Measurements from ENCODE around the gene DIP2A.
"Not testable (repeated sequence)": the region's sequence is repeated elsewhere in the genome, so short reads cannot be mapped to it uniquely, and the experiment has no call there.

The DIP2A gene

DNA sequence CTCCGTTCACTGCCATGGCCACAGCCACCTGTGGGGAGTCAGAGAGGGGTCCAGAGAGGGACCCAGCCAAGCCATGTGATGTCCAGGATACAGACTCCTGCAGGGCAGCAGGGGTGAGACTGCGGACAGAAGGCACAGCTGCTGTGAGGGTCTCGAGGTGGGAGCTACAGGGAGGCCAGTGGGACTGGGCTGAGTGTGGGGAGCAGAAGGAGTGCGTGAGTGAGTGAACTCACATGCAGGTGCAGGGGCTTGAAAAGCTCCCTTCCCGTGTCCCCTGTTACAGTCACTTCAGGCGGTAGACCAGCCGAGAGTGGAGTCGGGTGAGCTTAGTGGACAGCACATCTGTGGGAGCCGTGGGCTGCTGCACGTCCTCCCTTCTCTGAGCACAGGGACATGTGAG lies 103.8 kb downstream of the DIP2A start:
- no peaks in the 10 kb centered on the region for H3K4me1 ChIP-seq (ENCODE audit: insufficient read depth, low read length)
- H3K9ac ChIP-seq (ENCODE audit: low read depth, low read length), result no peak overlapping the region
- H3K36me3 ChIP-seq (ENCODE audit: insufficient read depth, low read length), result peaks cover 8% of the 10 kb centered on the region
- no peaks in the 10 kb centered on the region for H3K9me3 ChIP-seq (ENCODE audit: control insufficient read depth, insufficient read depth, low read length)

DNA sequence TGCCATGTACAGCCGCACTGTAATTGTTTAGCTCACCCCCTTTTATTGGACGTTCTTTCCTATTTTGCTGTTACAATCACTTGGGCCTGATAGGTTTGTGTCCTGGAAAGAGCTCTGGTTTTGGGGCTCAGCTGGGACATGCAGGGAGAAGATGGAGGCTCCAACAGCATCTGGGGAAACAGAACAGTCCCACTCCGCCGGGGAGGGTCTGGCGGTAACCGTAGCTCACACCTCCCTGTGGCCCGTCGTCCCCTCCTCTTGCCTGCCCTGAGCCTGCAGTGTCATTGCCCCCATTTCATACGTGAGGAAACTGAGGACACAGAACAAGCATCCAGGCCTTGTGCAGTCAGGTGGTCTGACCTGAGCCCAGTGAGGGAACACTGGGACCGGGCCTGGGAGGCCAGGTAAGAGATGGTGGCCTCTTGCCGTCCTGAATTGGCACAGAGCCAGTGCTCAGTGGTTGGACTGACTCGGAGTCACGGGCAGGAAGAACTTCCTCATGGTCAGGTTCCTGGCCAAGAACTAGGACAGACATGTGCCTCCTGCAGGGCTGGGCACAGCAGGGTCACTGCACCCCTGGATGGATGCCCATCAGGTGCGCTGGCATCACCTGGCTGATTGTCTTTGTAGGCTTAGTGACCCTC lies 104.4 kb downstream of the DIP2A start:
- H3K36me3 ChIP-seq (ENCODE audit: insufficient read depth, low read length), result peaks cover 8% of the 10 kb centered on the region

DNA sequence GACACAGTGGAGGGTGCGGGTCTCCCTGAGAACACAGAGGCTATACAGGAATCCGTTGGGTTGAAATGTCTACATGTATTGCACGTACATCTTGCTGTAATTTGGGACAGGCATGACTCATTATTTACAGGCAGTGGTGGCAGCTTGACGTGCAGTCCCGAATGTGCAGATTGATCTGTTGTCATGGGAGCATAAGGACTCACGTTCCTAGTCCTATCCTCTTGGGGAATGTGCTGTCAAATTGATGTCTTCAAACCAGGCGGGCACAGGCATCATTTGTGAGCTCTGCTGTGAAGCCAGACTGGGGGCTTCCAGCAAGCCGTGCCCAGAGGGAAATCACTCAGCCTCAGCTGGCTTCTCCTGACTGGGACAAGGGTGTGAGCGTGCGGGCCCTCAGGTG lies 105.7 kb downstream of the DIP2A start:
- no peak overlapping the region for H3K9ac ChIP-seq (ENCODE audit: low read depth, low read length)
- peaks cover 8% of the 10 kb centered on the region for H3K36me3 ChIP-seq (ENCODE audit: insufficient read depth, low read length)
- H3K4me1 ChIP-seq (ENCODE audit: insufficient read depth, low read length), result no peaks in the 10 kb centered on the region
- no peaks in the 10 kb centered on the region for H3K9me3 ChIP-seq (ENCODE audit: control insufficient read depth, insufficient read depth, low read length)

More for the DNA sequence above, 104.4 kb downstream of the DIP2A start:
- Histone ChIP-seq H3K9me3 (ENCODE audit: control insufficient read depth, insufficient read depth, low read length) (no peaks in the 10 kb centered on the region), H3K9ac (ENCODE audit: low read depth, low read length) (no peak overlapping the region), H3K4me1 (ENCODE audit: insufficient read depth, low read length) (no peaks in the 10 kb centered on the region)

DNA sequence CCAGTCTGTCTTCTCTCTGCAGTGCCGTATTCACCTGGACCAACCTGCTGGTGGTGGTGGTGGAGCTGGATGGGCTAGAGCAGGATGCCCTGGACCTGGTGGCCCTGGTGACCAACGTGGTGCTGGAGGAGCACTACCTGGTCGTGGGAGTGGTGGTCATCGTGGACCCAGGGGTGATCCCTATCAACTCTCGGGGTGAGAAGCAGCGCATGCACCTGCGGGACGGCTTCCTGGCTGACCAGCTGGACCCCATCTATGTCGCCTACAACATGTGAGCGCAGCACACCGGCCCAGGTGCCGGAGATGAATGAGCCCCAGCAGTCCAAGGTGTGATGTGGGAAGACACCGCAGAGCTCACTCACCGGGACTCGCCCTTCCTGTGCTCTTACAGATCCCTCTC lies 108.7 kb downstream of the DIP2A start:
- no peak overlapping the region for H3K9ac ChIP-seq (ENCODE audit: low read depth, low read length)
- peaks cover 9% of the 10 kb centered on the region for H3K36me3 ChIP-seq (ENCODE audit: insufficient read depth, low read length)
- H3K4me1 ChIP-seq (ENCODE audit: insufficient read depth, low read length), result no peaks in the 10 kb centered on the region

DNA sequence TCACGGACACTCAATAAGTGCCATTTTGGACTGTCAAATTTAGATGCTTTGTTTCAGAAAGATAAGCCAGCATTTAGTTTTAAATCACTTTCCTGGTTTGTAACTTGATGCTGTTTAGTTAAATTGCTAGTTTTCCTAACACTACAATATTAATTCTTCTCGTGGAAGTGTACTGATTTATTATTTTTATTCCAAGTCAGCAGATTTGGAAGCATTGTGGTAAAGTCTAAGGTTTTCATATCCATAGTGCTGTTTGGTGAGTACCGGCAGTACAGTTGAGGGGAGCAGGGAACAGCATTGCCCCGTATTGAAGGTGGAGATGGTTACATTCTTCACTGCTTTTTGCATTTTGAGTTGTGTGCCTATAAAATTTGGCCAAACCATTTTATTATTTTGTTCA lies 109.9 kb downstream of the DIP2A start:
- H3K36me3 ChIP-seq (ENCODE audit: insufficient read depth, low read length), result peaks cover 14% of the 10 kb centered on the region
- no peaks in the 10 kb centered on the region for H3K4me1 ChIP-seq (ENCODE audit: insufficient read depth, low read length)
- no peak overlapping the region for H3K9ac ChIP-seq (ENCODE audit: low read depth, low read length)
- no peaks in the 10 kb centered on the region for H3K9me3 ChIP-seq (ENCODE audit: control insufficient read depth, insufficient read depth, low read length)

More for the DNA sequence above, 108.7 kb downstream of the DIP2A start:
- no peaks in the 10 kb centered on the region for H3K9me3 ChIP-seq (ENCODE audit: control insufficient read depth, insufficient read depth, low read length)

DNA sequence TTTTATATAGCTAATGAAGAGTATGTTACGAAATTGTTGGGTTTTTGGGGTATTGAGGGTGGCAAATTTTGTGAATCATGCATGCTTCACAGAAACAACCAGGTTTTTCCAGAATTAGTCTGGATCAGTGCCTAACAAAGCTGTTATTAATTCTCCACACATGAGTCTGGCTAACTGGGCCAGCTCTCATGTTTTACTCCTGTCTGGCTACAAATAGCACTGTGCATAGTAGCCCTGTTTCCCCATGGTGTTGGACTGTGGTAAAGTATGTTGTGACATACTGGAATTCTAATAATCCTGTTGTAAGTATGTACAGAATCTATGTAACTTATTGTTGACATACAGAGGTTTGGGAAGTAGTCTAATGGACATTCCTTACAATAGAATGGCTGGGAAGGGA lies 110.4 kb downstream of the DIP2A start:
- H3K36me3 ChIP-seq (ENCODE audit: insufficient read depth, low read length), result peaks cover 14% of the 10 kb centered on the region
- H3K9me3 ChIP-seq (ENCODE audit: control insufficient read depth, insufficient read depth, low read length), result no peaks in the 10 kb centered on the region
- H3K9ac ChIP-seq (ENCODE audit: low read depth, low read length), result no peak overlapping the region

DNA sequence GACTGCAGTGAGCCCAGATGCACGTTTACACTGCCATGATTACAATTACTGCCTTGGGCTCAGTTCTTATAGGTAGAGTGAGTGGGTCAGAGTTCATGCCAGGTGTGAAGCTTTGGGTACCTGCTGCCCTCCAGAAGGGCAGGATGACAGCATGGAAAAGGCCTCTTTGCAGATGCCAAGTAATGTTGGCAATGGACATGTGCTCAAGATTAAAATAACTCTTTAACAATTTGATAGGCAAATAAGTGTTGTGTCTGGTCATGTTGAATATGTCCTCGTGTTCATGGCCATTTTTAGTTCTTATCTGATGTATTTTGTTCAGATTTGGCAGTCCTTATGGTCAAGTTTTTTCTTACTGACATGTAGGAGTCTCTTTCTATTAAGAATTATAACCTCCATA lies 111.4 kb downstream of the DIP2A start:
- no peaks in the 10 kb centered on the region for H3K4me1 ChIP-seq (ENCODE audit: insufficient read depth, low read length)
- peaks cover 12% of the 10 kb centered on the region for H3K36me3 ChIP-seq (ENCODE audit: insufficient read depth, low read length)
- no peaks in the 10 kb centered on the region for H3K9me3 ChIP-seq (ENCODE audit: control insufficient read depth, insufficient read depth, low read length)
- no peak overlapping the region for H3K9ac ChIP-seq (ENCODE audit: low read depth, low read length)

More for the DNA sequence above, 110.4 kb downstream of the DIP2A start:
- no peaks in the 10 kb centered on the region for H3K4me1 ChIP-seq (ENCODE audit: insufficient read depth, low read length)

DNA sequence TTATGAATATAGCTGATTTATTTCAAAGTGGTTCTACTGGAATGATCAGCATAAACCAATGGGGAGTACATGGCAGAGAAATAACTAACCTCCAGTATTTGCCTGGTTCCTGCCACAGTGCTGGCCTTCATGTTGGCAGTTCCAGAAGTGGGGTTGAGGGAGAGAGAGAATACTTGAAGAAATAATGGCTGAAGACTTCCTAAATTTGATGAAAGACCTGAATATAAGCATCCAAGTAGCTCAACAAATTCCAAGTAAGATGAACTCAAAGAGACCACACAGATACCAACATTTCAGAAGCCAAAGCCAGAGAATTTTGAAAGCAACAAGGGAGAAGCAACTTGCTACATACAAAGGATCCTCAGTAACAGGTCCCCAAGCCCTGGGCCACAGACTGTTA lies 111.9 kb downstream of the DIP2A start:
- no peaks in the 10 kb centered on the region for H3K9me3 ChIP-seq (ENCODE audit: control insufficient read depth, insufficient read depth, low read length)
- H3K9ac ChIP-seq (ENCODE audit: low read depth, low read length), result no peak overlapping the region
- H3K36me3 ChIP-seq (ENCODE audit: insufficient read depth, low read length), result peaks cover 12% of the 10 kb centered on the region
- H3K4me1 ChIP-seq (ENCODE audit: insufficient read depth, low read length), result no peaks in the 10 kb centered on the region

DNA sequence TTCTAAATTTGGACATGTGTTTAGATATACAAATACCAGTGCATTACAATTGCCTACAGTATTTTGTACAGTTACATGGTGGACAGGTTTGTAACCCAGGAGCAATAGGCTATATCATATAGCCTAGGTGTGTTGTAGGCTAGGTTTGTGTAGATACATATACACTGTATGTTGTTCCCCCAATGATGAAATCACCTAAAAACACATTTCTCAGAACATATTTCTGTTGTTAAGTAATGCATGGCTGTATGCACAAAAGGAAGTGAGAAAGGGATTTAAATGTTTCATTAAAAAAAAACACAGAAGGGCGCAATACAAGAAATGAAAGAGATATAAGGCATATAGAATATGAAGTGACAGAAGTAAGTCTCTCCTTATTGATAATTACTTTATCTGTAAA lies 114.2 kb downstream of the DIP2A start:
- peaks cover 6% of the 10 kb centered on the region; the same call in 1 of the 2 replicates for H3K36me3 ChIP-seq (ENCODE audit: insufficient read depth, low read length)
- no peaks in the 10 kb centered on the region for H3K4me1 ChIP-seq (ENCODE audit: insufficient read depth, low read length)
- H3K9me3 ChIP-seq (ENCODE audit: control insufficient read depth, insufficient read depth, low read length), result no peaks in the 10 kb centered on the region

DNA sequence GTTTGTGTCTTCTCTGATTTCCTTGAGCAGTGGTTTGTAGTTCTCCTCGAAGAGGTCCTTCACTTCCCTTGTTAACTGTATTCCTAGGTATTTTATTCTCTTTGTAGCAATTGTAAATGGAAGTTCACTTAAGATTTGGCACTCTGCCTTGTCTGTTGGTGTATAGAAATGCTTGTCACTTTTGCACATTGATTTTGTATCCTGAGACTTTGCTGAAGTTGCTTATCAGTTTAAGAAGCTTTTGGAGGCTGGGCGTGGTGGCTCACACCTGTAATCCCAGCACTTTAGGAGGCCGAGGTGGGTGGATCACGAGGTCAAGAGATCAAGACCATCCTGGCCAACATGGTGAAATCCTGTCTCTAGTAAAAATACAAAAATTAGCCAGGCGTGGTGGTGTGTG lies 119.1 kb downstream of the DIP2A start:
- H3K4me1 ChIP-seq (ENCODE audit: insufficient read depth, low read length); H3K9me3 ChIP-seq (ENCODE audit: control insufficient read depth, insufficient read depth, low read length); H3K36me3 ChIP-seq (ENCODE audit: insufficient read depth, low read length); H3K9ac ChIP-seq (ENCODE audit: low read depth, low read length): not testable (repeated sequence)

More for the DNA sequence above, 114.2 kb downstream of the DIP2A start:
- no peak overlapping the region for H3K9ac ChIP-seq (ENCODE audit: low read depth, low read length)

DNA sequence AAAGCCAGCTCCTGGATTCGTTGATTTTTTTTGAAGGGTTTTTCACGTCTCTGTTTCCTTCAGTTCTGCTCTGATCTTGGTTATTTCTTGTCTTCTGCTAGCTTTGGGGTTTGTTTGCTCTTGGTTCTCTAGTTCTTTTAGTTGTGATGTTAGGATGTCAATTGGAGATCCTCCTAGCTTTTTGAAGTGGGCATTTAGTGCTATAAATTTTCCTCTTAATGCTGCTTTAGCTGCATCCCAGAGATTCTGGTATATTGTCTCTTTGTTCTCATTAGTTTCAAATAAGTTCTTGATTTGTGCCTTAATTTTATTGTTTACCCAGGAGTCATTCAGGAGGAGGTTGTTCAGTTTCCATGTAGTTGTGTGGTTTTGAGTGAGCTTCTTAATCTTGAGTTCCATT lies 120.7 kb downstream of the DIP2A start:
- not testable (repeated sequence) for H3K4me1 ChIP-seq (ENCODE audit: insufficient read depth, low read length); H3K9me3 ChIP-seq (ENCODE audit: control insufficient read depth, insufficient read depth, low read length); H3K36me3 ChIP-seq (ENCODE audit: insufficient read depth, low read length); H3K9ac ChIP-seq (ENCODE audit: low read depth, low read length)

DNA sequence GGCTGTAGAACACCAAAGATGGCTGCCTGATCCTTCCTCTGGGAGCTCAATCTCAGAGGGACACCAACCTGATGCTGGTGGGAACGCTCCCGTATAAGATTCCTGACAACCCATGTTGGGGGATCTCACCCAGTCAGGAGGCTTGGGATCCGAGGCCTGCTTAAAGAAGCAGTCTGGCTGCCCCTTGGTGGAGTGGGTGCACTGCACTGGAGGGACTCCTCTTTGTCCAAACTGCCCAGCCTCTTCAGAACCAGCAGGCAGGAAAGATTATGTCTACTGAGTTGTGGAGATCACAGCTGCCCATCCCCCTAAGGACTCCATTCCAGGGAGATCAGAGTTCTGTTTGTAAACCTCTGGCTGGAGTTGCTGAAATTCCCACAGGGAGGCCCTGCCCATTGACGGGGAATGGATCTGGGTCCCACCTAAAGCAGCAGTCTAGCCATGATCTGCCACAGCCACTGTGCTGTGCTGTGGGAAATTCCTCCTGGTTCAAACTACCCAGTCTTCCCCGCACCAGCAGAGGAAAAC lies 123.2 kb downstream of the DIP2A start:
- no peak overlapping the region for H3K9ac ChIP-seq (ENCODE audit: low read depth, low read length)
- H3K36me3 ChIP-seq (ENCODE audit: insufficient read depth, low read length), result no peaks in the 10 kb centered on the region; the same call in none of the 2 replicates
- H3K4me1 ChIP-seq (ENCODE audit: insufficient read depth, low read length), result no peaks in the 10 kb centered on the region
- H3K9me3 ChIP-seq (ENCODE audit: control insufficient read depth, insufficient read depth, low read length), result peaks cover 4% of the 10 kb centered on the region; the same call in 1 of the 2 replicates

DNA sequence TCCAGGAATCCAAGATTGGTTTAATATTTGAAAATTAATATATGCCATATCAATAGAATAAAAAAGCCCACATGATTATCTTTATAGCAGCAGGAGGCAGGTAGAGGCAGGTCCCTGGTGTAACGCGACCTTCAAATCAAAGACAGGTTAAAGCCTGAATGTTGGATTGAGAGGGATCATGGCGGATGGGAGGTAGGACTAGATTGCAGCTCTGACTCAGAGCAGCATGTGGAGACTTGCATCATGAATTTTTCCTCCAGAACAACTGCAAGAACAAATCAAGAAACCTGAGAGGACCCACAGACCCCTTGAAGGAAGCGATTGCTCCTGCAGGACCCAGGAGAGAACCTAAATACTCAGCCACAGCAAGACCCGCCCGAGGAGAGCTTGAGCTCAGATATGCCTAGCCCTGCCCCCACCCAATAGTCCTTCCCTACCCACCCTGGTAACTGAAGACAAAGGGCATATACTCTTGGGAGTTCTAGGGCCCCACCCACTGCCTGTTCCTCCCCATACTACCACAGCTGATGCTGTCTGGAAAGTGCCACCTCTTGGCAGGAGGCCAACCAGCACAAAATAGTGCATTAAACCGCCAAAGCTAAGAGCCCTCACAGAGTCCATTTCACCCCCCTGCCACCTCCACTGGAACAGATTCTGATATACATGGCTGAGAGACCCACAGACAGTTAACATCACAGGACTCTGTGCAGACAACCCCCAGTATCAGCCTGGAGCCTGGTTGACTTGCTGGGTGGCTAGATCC lies 126.7 kb downstream of the DIP2A start:
- Histone ChIP-seq H3K36me3 (ENCODE audit: insufficient read depth, low read length) (no peaks in the 10 kb centered on the region; the same call in none of the 2 replicates), H3K4me1 (ENCODE audit: insufficient read depth, low read length) (no peaks in the 10 kb centered on the region), H3K9me3 (ENCODE audit: control insufficient read depth, insufficient read depth, low read length) (0 out of 2 replicates have a peak, but pooled peaks cover 2% of the 10 kb centered on the region), H3K9ac (ENCODE audit: low read depth, low read length) (no peak overlapping the region)

DNA sequence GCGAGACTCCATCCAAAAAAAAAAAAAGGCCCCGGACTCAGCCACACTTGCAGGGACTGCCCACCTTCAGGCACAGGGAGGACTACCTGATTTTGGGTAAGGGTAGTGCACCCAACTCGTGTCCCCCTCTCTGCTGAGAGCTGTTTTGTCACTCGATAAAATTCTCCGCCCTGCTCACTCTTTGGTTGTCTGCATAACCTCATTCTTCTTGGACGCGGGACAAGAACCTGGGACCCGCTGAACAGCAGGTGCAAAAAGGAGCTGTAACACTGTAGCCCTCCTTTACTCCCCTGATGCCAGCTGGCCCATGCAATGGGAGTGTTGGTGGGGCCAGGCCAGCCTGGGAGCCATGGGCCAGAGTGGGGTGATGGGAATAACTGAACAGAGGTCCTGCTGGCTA lies 135.6 kb downstream of the DIP2A start:
- Histone ChIP-seq H3K4me1 (ENCODE audit: insufficient read depth, low read length) (no peaks in the 10 kb centered on the region), H3K36me3 (ENCODE audit: insufficient read depth, low read length) (no peaks in the 10 kb centered on the region), H3K9ac (ENCODE audit: low read depth, low read length) (no peak overlapping the region), H3K9me3 (ENCODE audit: control insufficient read depth, insufficient read depth, low read length) (peaks cover 3% of the 10 kb centered on the region)

DNA sequence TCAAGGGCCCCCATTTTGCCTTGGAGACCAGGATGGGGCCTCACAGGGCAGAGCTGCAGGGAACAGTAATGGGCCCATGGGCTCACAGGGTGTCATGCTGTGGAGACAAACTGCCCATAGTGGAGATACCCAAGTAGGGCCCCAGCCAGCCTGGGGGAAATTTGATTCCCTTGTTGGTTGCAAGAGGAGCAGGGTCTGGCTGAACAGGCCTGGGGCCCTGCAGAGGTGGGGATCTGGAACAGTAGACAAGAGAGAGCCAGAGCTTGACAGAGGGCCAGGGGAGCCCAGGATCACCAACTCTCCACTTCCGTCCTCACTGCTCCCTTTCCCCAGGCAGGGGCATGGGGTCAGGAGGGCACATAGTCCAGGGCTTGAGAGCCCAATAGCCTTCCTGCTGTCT lies 137.5 kb downstream of the DIP2A start:
- no peaks in the 10 kb centered on the region for H3K36me3 ChIP-seq (ENCODE audit: insufficient read depth, low read length)
- H3K9ac ChIP-seq (ENCODE audit: low read depth, low read length), result no peak overlapping the region
- peaks cover 3% of the 10 kb centered on the region for H3K9me3 ChIP-seq (ENCODE audit: control insufficient read depth, insufficient read depth, low read length)
- H3K4me1 ChIP-seq (ENCODE audit: insufficient read depth, low read length), result no peaks in the 10 kb centered on the region
